Mesenchymal stem cell (in vitro differentiated cells and primary cell): ENCODE results near the gene EMP2.
"Not testable (repeated sequence)": the region's sequence is repeated elsewhere in the genome, so short reads cannot be mapped to it uniquely, and the experiment has no call there.

Experiments
- DNase-seq: peaks from one replicate; pipeline ENCODE4 v3.0.0-alpha.2; 2013
- H2AFZ ChIP-seq: one replicate; pipeline ENCODE4 v1.6.1; 2013; ENCODE audit warnings: low read depth, mild to moderate bottlenecking, control low read depth, inconsistent platforms, low read length, moderate library complexity
- H2AK5ac ChIP-seq: 2 replicates; pipeline ENCODE4 v1.6.1; 2013; ENCODE audit warnings: low read length, moderate library complexity, mild to moderate bottlenecking, inconsistent platforms; ENCODE audit not compliant: severe bottlenecking
- H2BK120ac ChIP-seq: one replicate; pipeline ENCODE4 v1.6.1; 2013; ENCODE audit warnings: low read depth, mild to moderate bottlenecking, inconsistent platforms, low read length, moderate library complexity
- H2BK12ac ChIP-seq, 2 experiments: one replicate each; pipeline ENCODE4 v1.6.1; 2013; ENCODE audit warnings: inconsistent platforms in 2 of 2, low read length in 2 of 2, mild to moderate bottlenecking in 2 of 2, moderate library complexity in 2 of 2, control low read depth in 1 of 2
- H2BK15ac ChIP-seq: one replicate; pipeline ENCODE4 v1.6.1; 2013; ENCODE audit warnings: mild to moderate bottlenecking, low read depth, inconsistent platforms; ENCODE audit not compliant: poor library complexity, severe bottlenecking
- H2BK5ac ChIP-seq: 2 replicates; pipeline ENCODE4 v1.6.1; 2013; ENCODE audit warnings: low read depth, mild to moderate bottlenecking, low read length, control low read depth, inconsistent platforms; ENCODE audit not compliant: poor library complexity, severe bottlenecking
- H3K14ac ChIP-seq, 2 experiments: one replicate each; pipeline ENCODE4 v1.6.1; 2013; ENCODE audit warnings: inconsistent platforms in 2 of 2, low read length in 2 of 2, control low read depth in 1 of 2, mild to moderate bottlenecking in 1 of 2, moderate library complexity in 1 of 2
- H3K18ac ChIP-seq, 2 experiments: one replicate each; pipeline ENCODE4 v1.6.1; 2013; ENCODE audit warnings: inconsistent platforms in 2 of 2, low read length in 2 of 2, control low read depth in 1 of 2, low read depth in 1 of 2, mild to moderate bottlenecking in 1 of 2
- H3K23ac ChIP-seq, 2 experiments: one replicate each; pipeline ENCODE4 v1.6.1; 2013; ENCODE audit warnings: inconsistent platforms in 2 of 2, low read length in 2 of 2, mild to moderate bottlenecking in 2 of 2, moderate library complexity in 2 of 2, control low read depth in 1 of 2
- H3K27ac ChIP-seq: 2 replicates; pipeline ENCODE4 v1.5.1; 2013; ENCODE audit warnings: mild to moderate bottlenecking, moderate library complexity, low read length, control low read depth, inconsistent platforms; ENCODE audit not compliant: poor library complexity, severe bottlenecking
- H3K27me3 ChIP-seq, 2 experiments: 2 replicates each; pipeline versions ENCODE4 v1.6.1 to v1.7.0; 2013; ENCODE audit warnings: low read length in 2 of 2, mild to moderate bottlenecking in 2 of 2, moderate library complexity in 2 of 2, control low read depth in 1 of 2, inconsistent platforms in 1 of 2; ENCODE audit not compliant: control insufficient read depth in 1 of 2, insufficient read depth in 1 of 2
- H3K36me3 ChIP-seq, 2 experiments: 2 replicates each; pipeline versions ENCODE4 v1.6.1 to v1.7.0; 2013; ENCODE audit warnings: low read length in 2 of 2, control low read depth in 1 of 2, inconsistent platforms in 1 of 2, low read depth in 1 of 2, mild to moderate bottlenecking in 1 of 2; ENCODE audit not compliant: insufficient read depth in 2 of 2, control insufficient read depth in 1 of 2
- H3K4ac ChIP-seq, 2 experiments: one replicate each; pipeline ENCODE4 v1.6.1; 2013; ENCODE audit warnings: inconsistent platforms in 2 of 2, low read length in 2 of 2, mild to moderate bottlenecking in 2 of 2, moderate library complexity in 2 of 2, control low read depth in 1 of 2, low read depth in 1 of 2
- H3K4me1 ChIP-seq: 2 replicates; pipeline ENCODE4 v1.6.1; 2013; ENCODE audit warnings: low read depth, low read length, control low read depth; ENCODE audit not compliant: control insufficient read depth, insufficient read depth
- H3K4me2 ChIP-seq: 2 replicates; pipeline ENCODE4 v1.6.1; 2013; ENCODE audit warnings: low read length, mild to moderate bottlenecking, inconsistent platforms; ENCODE audit not compliant: poor library complexity, severe bottlenecking
- H3K4me3 ChIP-seq, 2 experiments: 2 replicates each; pipeline versions ENCODE4 v1.5.1 to v1.7.0; 2013; ENCODE audit warnings: low read length in 2 of 2, mild to moderate bottlenecking in 2 of 2, control low read depth in 1 of 2, low read depth in 1 of 2; ENCODE audit not compliant: insufficient read depth in 1 of 2
- H3K79me1 ChIP-seq: replicated peaks from 2 replicates; pipeline ENCODE4 v1.6.1; 2013; ENCODE audit warnings: mild to moderate bottlenecking, control low read depth, low read length, inconsistent platforms; ENCODE audit not compliant: poor library complexity, severe bottlenecking
- H3K9ac ChIP-seq: 2 replicates; pipeline ENCODE4 v1.7.0; 2013; ENCODE audit warnings: mild to moderate bottlenecking, low read length, moderate library complexity
- H3K9me3 ChIP-seq: 2 replicates; pipeline ENCODE4 v1.7.0; 2013; ENCODE audit warnings: mild to moderate bottlenecking, low read length; ENCODE audit not compliant: control insufficient read depth
- H4K8ac ChIP-seq: one replicate; pipeline ENCODE4 v1.6.1; 2013; ENCODE audit warnings: inconsistent platforms, mild to moderate bottlenecking, low read length, moderate library complexity
- H4K91ac ChIP-seq: one replicate; pipeline ENCODE4 v1.6.1; 2013; ENCODE audit warnings: mild to moderate bottlenecking, low read length, inconsistent platforms
- WGBS: methylation state at CpG from one replicate; pipeline ENCODE4 v1.1.7; 2013; ENCODE audit warnings: mixed read lengths; 5-methylcytosine and 5-hydroxymethylcytosine counted together

The EMP2 gene

DNA sequence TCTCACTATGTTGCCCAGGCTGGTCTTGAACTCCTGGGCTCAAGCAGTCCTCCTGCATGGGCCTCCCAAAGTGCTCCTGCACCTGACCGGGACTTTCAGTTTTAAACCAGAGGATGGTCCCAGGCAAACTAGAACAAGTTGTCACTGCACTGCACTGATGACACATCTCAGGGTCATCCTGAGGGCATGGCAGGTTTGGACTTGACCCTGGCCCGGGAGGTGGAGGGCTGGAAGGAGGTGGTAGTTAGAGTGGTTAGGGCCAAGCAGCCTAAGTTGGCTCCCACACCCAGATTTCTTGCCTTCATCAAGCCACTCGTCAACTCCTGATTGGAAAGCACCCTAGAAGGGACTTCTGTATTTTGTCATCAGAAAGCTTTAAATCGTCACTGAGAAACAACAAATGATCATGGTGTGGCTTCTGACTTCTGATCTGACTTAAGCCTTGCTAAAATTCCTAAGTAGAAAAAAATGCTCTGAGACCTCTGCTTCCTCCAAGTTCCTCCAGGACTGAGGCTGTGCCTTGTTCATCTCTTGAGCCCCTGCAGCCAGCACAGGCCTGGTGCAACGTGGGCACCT is 43.5 kb downstream of the EMP2 start:
- no peaks in the 10 kb centered on the region for H3K9me3 ChIP-seq
- H3K14ac ChIP-seq = no peak overlapping the region
- H3K4me2 ChIP-seq = no peak overlapping the region
- no peak overlapping the region for H2AFZ ChIP-seq
- H3K27ac ChIP-seq = no peak overlapping the region
- H3K4me1 ChIP-seq = no peaks in the 10 kb centered on the region
- no peaks in the 10 kb centered on the region for H3K79me1 ChIP-seq
- WGBS = 92% methylated on average over 5 of the region's 5 CpGs
- H3K4me3 ChIP-seq = no peak overlapping the region
- H2BK5ac ChIP-seq = no peak overlapping the region
- H2BK12ac ChIP-seq = no peak overlapping the region
- no peak for DNase-seq
- H4K91ac ChIP-seq = no peak overlapping the region
- no peak overlapping the region for H3K9ac ChIP-seq
- H4K8ac ChIP-seq = no peak overlapping the region
- no peak overlapping the region for H3K18ac ChIP-seq
- H2AK5ac ChIP-seq = no peak overlapping the region
- H3K23ac ChIP-seq = no peak overlapping the region
- H3K36me3 ChIP-seq = peaks cover 0 to 38% of the 10 kb centered on the region in 2 experiments
- no peaks in the 10 kb centered on the region for H3K27me3 ChIP-seq
- no peak overlapping the region for H2BK15ac ChIP-seq
- no peak overlapping the region for H2BK120ac ChIP-seq
- no peak overlapping the region for H3K4ac ChIP-seq

DNA sequence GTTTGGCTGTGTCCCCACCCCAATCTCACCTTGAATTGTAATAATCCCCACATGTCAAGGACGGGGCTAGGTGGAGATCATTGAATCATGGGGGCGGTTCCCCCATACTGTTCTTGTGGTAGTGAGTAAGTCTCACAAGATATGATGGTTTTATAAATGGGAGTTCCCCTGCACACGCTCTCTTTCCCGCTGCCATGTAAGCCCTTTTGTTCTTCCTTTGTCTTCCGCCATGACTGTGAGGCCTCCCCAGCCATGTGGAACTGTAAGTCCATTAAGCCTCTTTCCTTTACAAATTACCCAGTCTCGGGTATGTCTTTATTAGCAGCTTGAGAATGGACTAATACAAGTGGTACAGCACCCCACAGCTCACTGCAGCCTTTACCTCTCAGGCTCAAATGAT is 44.1 kb downstream of the EMP2 start:
- not testable (repeated sequence) for H3K4me3 ChIP-seq, H3K4ac ChIP-seq, H3K18ac ChIP-seq, H3K27me3 ChIP-seq, DNase-seq, H2BK120ac ChIP-seq, H3K4me2 ChIP-seq, H4K8ac ChIP-seq, H4K91ac ChIP-seq, H3K23ac ChIP-seq, H3K27ac ChIP-seq, H3K14ac ChIP-seq, H2BK5ac ChIP-seq, H2AFZ ChIP-seq, H2BK15ac ChIP-seq, H2BK12ac ChIP-seq, H3K4me1 ChIP-seq, H3K9me3 ChIP-seq, H2AK5ac ChIP-seq, H3K9ac ChIP-seq, H3K79me1 ChIP-seq
- 100% methylated on average over 4 of the region's 6 CpGs for WGBS
- H3K36me3 ChIP-seq = peaks cover 0 to 43% of the 10 kb centered on the region in 2 experiments

DNA sequence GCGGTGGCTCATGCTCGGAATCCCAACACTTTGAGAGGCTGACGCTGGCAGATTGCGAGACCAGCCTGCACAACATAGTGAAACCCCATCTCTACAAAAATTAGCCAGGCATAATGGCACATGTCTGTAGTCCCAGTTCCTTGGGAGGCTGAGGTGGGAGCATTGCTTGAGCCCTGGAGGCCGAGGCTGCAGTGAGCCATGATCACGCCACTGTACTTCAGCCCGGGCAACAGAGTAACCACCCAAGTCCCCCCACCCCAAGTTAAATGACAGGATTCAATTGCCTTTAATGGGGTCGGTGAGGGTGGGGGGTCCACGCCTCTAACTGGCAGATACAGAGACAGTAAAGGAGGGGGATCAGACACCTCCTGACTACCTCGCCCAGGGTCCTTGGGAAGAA is 44.9 kb downstream of the EMP2 start:
- Histone ChIP-seq H2BK120ac (no peak overlapping the region), H2AK5ac (no peak overlapping the region), H2BK12ac (no peak overlapping the region), H2BK5ac (no peak overlapping the region), H3K4ac (no peak overlapping the region), H3K9ac (no peak overlapping the region), H3K4me2 (no peak overlapping the region), H2BK15ac (no peak overlapping the region), H3K9me3 (no peaks in the 10 kb centered on the region), H3K36me3 (peaks cover 0 to 43% of the 10 kb centered on the region in 2 experiments), H4K8ac (no peak overlapping the region), H3K4me1 (no peaks in the 10 kb centered on the region), H3K23ac (no peak overlapping the region), H3K18ac (no peak overlapping the region), H3K27me3 (no peaks in the 10 kb centered on the region), H3K79me1 (no peaks in the 10 kb centered on the region), H3K14ac (no peak overlapping the region), H3K4me3 (no peak overlapping the region), H2AFZ (no peak overlapping the region), H3K27ac (no peak overlapping the region), H4K91ac (no peak overlapping the region)
- DNase-seq = no peak
- 96% methylated on average over 9 of the region's 10 CpGs for WGBS

DNA sequence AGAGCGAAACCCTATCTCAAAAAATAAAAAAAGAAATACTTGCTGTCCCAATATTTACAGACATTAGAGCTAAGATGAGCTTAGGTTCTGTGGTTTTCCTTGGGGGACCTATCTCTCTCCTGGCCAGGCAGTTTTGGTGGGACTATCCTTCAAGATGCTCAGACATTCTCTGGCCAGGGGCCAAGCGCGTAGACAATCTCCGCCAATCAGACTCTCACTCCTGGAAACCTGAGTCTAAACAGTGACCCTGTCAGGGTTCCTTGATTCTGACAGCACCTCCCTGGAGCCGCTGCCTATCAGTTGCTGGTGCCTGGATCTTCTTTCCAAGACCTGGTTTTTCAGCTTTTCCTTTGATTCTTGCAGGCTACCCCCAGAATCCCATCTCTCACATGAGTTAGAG is 45.6 kb downstream of the EMP2 start:
- no peak overlapping the region for H3K4me3 ChIP-seq
- no peak overlapping the region for H3K4me2 ChIP-seq
- H3K9me3 ChIP-seq = no peaks in the 10 kb centered on the region
- H4K91ac ChIP-seq = no peak overlapping the region
- H3K9ac ChIP-seq = no peak overlapping the region
- no peaks in the 10 kb centered on the region for H3K79me1 ChIP-seq
- H3K23ac ChIP-seq = no peak overlapping the region
- no peak overlapping the region for H2BK120ac ChIP-seq
- H2BK12ac ChIP-seq = no peak overlapping the region
- H3K4ac ChIP-seq = no peak overlapping the region
- no peak overlapping the region for H2AFZ ChIP-seq
- H3K27me3 ChIP-seq = no peaks in the 10 kb centered on the region
- WGBS = 94% methylated on average over 4 of the region's 5 CpGs
- peaks cover 0 to 41% of the 10 kb centered on the region in 2 experiments for H3K36me3 ChIP-seq
- no peak overlapping the region for H3K27ac ChIP-seq
- H2BK15ac ChIP-seq = no peak overlapping the region
- DNase-seq = no peak
- H2AK5ac ChIP-seq = no peak overlapping the region
- no peaks in the 10 kb centered on the region for H3K4me1 ChIP-seq
- no peak overlapping the region for H4K8ac ChIP-seq
- H2BK5ac ChIP-seq = no peak overlapping the region
- no peak overlapping the region for H3K18ac ChIP-seq
- H3K14ac ChIP-seq = no peak overlapping the region
